OCI-LY1 (cell line): ENCODE results near the gene RPL36A.

Experiments
- H2AFZ ChIP-seq: fragments of 200-600 bp; sonication (generic), shearing (Covaris generic); 2 replicates; pipeline ENCODE4 v1.6.0; 2014; ENCODE audit warnings: antibody characterized with exemption, mild to moderate bottlenecking, low read length
- H3F3A ChIP-seq: fragments of 200-600 bp; sonication (generic), shearing (Covaris generic); 2 replicates; pipeline ENCODE4 v1.6.0; 2014; ENCODE audit warnings: mild to moderate bottlenecking, antibody characterized with exemption, low read length, moderate library complexity; ENCODE audit not compliant: insufficient read depth
- H3K27ac ChIP-seq: fragments of 200-600 bp; sonication (generic); 2 replicates; pipeline ENCODE4 v1.5.1; 2014; ENCODE audit warnings: low read length, mixed run types, mild to moderate bottlenecking, low read depth; ENCODE audit not compliant: poor library complexity, severe bottlenecking
- H3K27me3 ChIP-seq: fragments of 200-600 bp; sonication (generic); 2 replicates; pipeline ENCODE4 v1.6.0; 2014; ENCODE audit warnings: antibody characterized with exemption, mild to moderate bottlenecking, low read length, moderate library complexity; ENCODE audit not compliant: insufficient read depth
- H3K36me3 ChIP-seq: fragments of 200-600 bp; sonication (generic); 2 replicates; pipeline ENCODE4 v1.6.1; 2014; ENCODE audit warnings: mild to moderate bottlenecking, antibody characterized with exemption, low read length, moderate library complexity, mixed read lengths; ENCODE audit not compliant: insufficient read depth
- H3K4me1 ChIP-seq: fragments of 200-600 bp; sonication (generic); 2 replicates; pipeline ENCODE4 v1.5.1; 2014; ENCODE audit warnings: mild to moderate bottlenecking, low read length, moderate library complexity; ENCODE audit not compliant: insufficient read depth, severe bottlenecking
- H3K4me2 ChIP-seq: fragments of 200-600 bp; sonication (generic), shearing (Covaris generic); 2 replicates; pipeline ENCODE4 v1.6.1; 2014; ENCODE audit warnings: low read length
- H3K4me3 ChIP-seq: fragments of 200-600 bp; sonication (generic); 2 replicates; pipeline ENCODE4 v1.5.1; 2014; ENCODE audit warnings: low read length, low read depth, mild to moderate bottlenecking, mixed read lengths; ENCODE audit not compliant: poor library complexity, severe bottlenecking
- H3K79me2 ChIP-seq: fragments of 200-600 bp; shearing (Covaris generic); 2 replicates; pipeline ENCODE4 v1.6.1; 2016; ENCODE audit warnings: mixed run types, low read length, mixed read lengths; ENCODE audit not compliant: insufficient read depth
- H3K9ac ChIP-seq: fragments of 200-600 bp; sonication (generic), shearing (Covaris generic); 2 replicates; pipeline ENCODE4 v1.6.1; 2014; ENCODE audit warnings: mild to moderate bottlenecking, low read length, mixed read lengths
- H3K9me2 ChIP-seq: fragments of 200-600 bp; sonication (generic), shearing (Covaris generic); 2 replicates; pipeline ENCODE4 v1.6.1; 2014; ENCODE audit warnings: low read depth, mild to moderate bottlenecking, low read length, mixed read lengths
- H3K9me3 ChIP-seq: fragments of 200-600 bp; shearing (Covaris generic); 2 replicates; pipeline ENCODE4 v1.6.1; 2014; ENCODE audit warnings: low read length, mixed read lengths
- H4K20me1 ChIP-seq: fragments of 200-600 bp; sonication (generic), shearing (Covaris generic); 2 replicates; pipeline ENCODE4 v1.6.0; 2016; ENCODE audit warnings: mild to moderate bottlenecking, low read length; ENCODE audit not compliant: insufficient read depth
- CTCF ChIP-seq: fragments of 200-600 bp; sonication (generic), shearing (Covaris generic); IDR thresholded peaks from 2 replicates; pipeline ENCODE4 v1.5.1; 2017; ENCODE audit warnings: mild to moderate bottlenecking, antibody characterized with exemption, low read length, moderate library complexity, mixed read lengths
- EZH2 ChIP-seq: fragments of 200-600 bp; sonication (generic), shearing (Covaris generic); IDR thresholded peaks from 2 replicates; pipeline ENCODE4 v1.8.0; 2017; ENCODE audit warnings: borderline replicate concordance, mixed run types, mild to moderate bottlenecking, antibody characterized with exemption, low read length, moderate library complexity, mixed read lengths

Gene RPL36A

GRCh38 chrX:101370888-101371504 lies 19.8 kb upstream of the RPL36A start:
- Histone ChIP-seq H3K27ac (peak overlapping the region; percentile 68), H3K9me2 (no peaks in the 10 kb centered on the region), H3K4me2 (peak overlapping the region; percentile 41), H4K20me1 (no peaks in the 10 kb centered on the region), H2AFZ (no peak overlapping the region), H3F3A (no peaks in the 10 kb centered on the region), H3K9me3 (no peaks in the 10 kb centered on the region), H3K9ac (peak overlapping the region; percentile 29; the same call in 1 of the 2 replicates), H3K4me3 (no peak overlapping the region), H3K79me2 (no peaks in the 10 kb centered on the region), H3K4me1 (peaks cover 30% of the 10 kb centered on the region), H3K27me3 (no peaks in the 10 kb centered on the region), H3K36me3 (peaks cover 62% of the 10 kb centered on the region)
- TF ChIP-seq CTCF (no peak), EZH2 (no peak)

DNA sequence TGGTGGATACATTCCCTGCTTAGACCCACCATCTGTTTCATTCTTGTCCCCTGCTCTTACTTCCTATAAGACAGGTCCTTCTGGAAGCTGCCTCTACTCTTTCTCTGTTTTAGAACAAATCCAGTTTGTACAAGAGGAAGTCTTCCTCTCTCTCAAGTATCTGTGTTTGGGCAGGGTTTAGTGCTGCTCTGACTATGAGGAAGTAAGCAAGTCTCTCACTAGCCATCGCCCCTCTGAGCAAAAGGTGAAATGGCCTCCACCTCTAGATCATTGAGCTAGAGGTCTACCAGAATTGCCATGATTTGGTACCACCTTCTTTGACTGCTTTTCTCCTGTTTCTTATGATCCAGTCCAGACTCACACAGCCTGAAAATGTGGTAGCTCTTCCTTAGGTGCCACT lies 13.3 kb upstream of the RPL36A start:
- H4K20me1 ChIP-seq = no peaks in the 10 kb centered on the region
- H3K4me2 ChIP-seq = no peak overlapping the region
- H3K79me2 ChIP-seq = peaks cover 9% of the 10 kb centered on the region; the same call in 1 of the 2 replicates
- H3K9ac ChIP-seq = no peak overlapping the region
- H3K4me1 ChIP-seq = peaks cover 7% of the 10 kb centered on the region
- TF ChIP-seq CTCF (no peak), EZH2 (no peak)
- no peaks in the 10 kb centered on the region for H3F3A ChIP-seq
- H3K9me2 ChIP-seq = no peaks in the 10 kb centered on the region
- H3K36me3 ChIP-seq = peaks cover 37% of the 10 kb centered on the region
- no peaks in the 10 kb centered on the region for H3K9me3 ChIP-seq
- H3K4me3 ChIP-seq = no peak overlapping the region
- no peak overlapping the region for H2AFZ ChIP-seq
- H3K27me3 ChIP-seq = no peaks in the 10 kb centered on the region
- no peak overlapping the region for H3K27ac ChIP-seq

GRCh38 chrX:101383679-101384205 lies 7.1 kb upstream of the RPL36A start:
- Histone ChIP-seq H3K4me3 (peak overlapping the region; percentile 70), H3K9me3 (no peaks in the 10 kb centered on the region), H3K4me2 (peak overlapping the region; percentile 69)

More at GRCh38 chrX:101383679-101384205, 7.1 kb upstream of the RPL36A start:
- peak overlapping the region; percentile 43; the same call in 1 of the 2 replicates for H3K9ac ChIP-seq
- H3K4me1 ChIP-seq = peaks cover 38% of the 10 kb centered on the region
- TF ChIP-seq EZH2 (no peak), CTCF (no peak)
- H3K27ac ChIP-seq = peak overlapping the region; percentile 80
- H3K27me3 ChIP-seq = no peaks in the 10 kb centered on the region
- H4K20me1 ChIP-seq = no peaks in the 10 kb centered on the region
- H3K36me3 ChIP-seq = 0 out of 2 replicates have a peak, but pooled peaks cover 5% of the 10 kb centered on the region
- peaks cover 24% of the 10 kb centered on the region for H3K79me2 ChIP-seq
- no peak overlapping the region for H2AFZ ChIP-seq
- no peaks in the 10 kb centered on the region for H3K9me2 ChIP-seq
- H3F3A ChIP-seq = no peaks in the 10 kb centered on the region
